Subcutaneous adipose tissue (tissue), 4 donors: Measurements from ENCODE around the gene GIN1. TPM values are rescaled to one million over a fixed set of nuclear protein-coding genes. Genes with fewer than 3 reads are reported as not detected.

Experiments
- total RNA-seq, 4 donors: library from RNA; depleted of rRNA; stranded (reverse); fragments of >200 nt; gene quantifications; one replicate each; pipeline ENCODE4 v1.1.0, GENCODE V29; 2016
- TF ChIP-seq, protein P1 (sequence below): fragments of 450-650 bp; IDR thresholded peaks from one replicate; pipeline ENCODE4 v1.5.1; 2016; ENCODE audit warnings: low read depth, mild to moderate bottlenecking, control low read depth, antibody characterized with exemption, moderate library complexity

Gene GIN1
- total RNA-seq, 4 donors from 2014 or later = 3.0 to 6.5 (median 4.2) TPM

DNA sequence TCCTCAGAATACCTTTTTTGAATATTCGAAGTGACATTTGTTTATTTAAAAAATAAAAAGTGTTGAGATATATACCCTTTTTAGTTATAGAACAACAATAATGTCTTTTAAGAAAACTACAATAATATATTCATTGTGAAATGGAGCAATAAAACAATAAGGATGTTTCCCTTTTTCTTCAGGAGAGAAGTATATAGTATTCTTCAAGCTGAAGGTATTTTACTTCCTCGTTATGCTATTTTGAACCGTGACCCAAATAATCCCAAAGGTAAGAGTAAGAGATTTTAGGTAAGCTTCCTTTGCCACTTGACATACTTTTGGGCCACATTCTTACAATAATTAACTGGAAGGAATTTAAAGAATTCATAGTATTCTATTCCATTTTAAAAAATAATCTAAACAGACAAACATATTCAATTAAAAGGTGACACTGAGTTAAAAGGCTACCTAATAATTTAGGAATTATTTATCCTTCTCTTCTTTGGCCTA is 18.3 kb upstream of the GIN1 start:
- TF ChIP-seq, protein P1, sequence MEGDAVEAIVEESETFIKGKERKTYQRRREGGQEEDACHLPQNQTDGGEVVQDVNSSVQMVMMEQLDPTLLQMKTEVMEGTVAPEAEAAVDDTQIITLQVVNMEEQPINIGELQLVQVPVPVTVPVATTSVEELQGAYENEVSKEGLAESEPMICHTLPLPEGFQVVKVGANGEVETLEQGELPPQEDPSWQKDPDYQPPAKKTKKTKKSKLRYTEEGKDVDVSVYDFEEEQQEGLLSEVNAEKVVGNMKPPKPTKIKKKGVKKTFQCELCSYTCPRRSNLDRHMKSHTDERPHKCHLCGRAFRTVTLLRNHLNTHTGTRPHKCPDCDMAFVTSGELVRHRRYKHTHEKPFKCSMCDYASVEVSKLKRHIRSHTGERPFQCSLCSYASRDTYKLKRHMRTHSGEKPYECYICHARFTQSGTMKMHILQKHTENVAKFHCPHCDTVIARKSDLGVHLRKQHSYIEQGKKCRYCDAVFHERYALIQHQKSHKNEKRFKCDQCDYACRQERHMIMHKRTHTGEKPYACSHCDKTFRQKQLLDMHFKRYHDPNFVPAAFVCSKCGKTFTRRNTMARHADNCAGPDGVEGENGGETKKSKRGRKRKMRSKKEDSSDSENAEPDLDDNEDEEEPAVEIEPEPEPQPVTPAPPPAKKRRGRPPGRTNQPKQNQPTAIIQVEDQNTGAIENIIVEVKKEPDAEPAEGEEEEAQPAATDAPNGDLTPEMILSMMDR = no peak

DNA sequence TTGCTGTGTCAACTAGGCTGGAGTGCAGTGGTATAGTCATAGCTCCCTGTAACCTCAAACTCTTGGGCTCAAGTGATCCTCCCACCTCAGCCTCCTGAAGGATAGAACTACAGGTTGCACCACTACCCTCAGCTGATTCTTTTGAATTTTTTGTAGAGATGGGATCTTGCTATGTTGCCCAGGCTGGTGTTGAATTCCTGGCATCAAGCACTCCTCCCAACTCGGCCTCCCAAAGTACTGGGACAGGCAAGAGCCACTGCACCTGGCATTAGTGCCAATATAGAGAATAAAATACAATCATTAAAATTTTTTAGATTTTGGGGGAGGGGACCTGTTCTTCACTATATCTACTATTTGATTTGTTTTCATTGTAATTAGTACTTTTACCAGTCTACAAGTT is 15.5 kb upstream of the GIN1 start:
- TF ChIP-seq, protein P1 = no peak

DNA sequence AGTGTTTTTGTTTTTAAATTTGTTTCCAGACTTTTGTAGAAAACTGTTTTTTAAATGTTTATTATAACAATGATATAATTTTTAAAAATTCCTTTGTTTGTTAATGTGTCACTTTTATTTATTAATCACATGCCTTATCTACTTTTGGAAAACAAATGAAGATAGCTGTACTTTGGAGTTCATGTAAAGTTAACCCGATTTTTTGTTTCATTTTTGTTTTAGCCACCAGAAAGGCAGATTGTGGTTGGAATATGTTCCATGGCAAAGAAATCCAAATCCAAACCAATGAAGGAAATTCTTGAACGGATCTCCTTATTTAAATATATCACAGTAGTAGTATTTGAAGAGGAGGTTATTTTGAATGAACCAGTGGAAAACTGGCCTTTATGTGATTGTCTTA is 13.3 kb upstream of the GIN1 start:
- TF ChIP-seq, protein P1 = no peak

DNA sequence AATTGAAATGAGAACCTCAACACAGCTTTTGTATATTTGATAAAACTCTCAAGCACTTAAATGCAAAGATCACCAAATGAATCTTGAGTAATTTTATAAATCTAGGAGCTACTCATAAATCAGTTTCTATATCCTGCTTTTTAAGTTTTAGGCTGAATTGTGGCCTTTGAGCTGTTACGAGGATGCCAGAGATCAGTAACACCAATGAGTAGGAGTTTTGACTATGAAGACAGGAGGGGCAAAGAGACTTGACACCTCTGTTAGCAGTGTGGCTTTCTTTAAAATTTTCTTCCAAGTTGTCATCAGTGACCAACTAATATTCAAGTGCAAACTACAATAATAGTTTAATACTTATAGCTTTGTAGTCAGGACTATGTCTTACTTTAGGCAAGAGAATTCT is 12.7 kb upstream of the GIN1 start:
- TF ChIP-seq, protein P1 = no peak

- TF ChIP-seq, protein P1 = no peak
Observed at GRCh38 chr5:103128202-103128601, 8.3 kb upstream of the GIN1 start.

DNA sequence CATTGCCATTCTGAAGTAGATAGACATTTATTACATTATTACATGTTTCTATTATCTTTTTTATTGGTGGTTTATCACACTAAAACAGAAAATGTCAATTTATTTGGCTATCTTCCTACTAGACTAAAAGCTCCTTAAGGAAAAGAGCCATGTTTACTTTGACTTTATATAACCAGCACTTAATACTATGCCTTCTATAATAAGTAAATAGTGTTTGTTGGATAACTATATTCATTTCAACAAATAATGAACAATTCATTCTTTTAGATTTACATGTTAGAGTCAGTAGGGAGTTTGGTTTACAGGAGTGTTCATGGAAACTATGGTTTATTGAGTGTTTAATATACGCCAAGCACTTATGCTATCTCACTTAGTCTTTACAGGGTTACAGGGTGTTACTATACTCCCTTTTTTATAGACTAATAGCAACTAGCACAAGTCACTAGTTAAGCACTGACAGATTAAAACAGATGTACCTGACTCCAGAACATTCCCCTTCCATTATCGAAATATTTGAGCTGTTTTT is 7.4 kb upstream of the GIN1 start:
- TF ChIP-seq, protein P1 = no peak

DNA sequence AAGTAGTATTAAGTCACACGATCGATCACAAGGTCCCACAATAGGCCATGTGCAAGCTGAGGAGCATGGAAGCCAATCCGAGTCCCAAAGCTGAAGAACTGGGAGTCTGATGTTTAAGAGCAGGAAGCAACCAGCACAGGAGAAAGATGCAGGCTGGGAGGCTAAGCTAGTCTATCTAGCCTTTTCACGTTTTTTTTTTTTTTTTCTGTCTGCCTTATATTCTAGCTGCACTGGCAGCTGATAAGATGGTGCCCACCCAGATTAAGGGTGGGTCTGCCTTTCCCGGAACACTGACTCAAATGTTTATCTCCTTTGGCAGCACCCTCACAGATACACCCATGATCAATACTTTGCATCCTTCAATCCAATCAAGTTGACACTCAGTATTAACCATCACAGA is 6.6 kb upstream of the GIN1 start:
- TF ChIP-seq, protein P1 = no peak
